GM12891 (cell line): ENCODE results near the gene ZNF664.

ENCODE experiments used
- PAX5 ChIP-seq: IDR thresholded peaks from 2 replicates; pipeline ENCODE4 v1.6.1; 2011; ENCODE audit warnings: low read length, moderate library complexity, mild to moderate bottlenecking; ENCODE audit not compliant: insufficient read depth, severe bottlenecking
- POLR2A ChIP-seq: IDR thresholded peaks from 2 replicates; pipeline ENCODE4 v1.6.1; 2011; ENCODE audit warnings: low read depth, low read length, control low read depth
- POLR2AphosphoS5 ChIP-seq: IDR thresholded peaks from 2 replicates; pipeline ENCODE4 v1.6.1; 2011; ENCODE audit warnings: low read depth, low read length, control low read depth
- POU2F2 ChIP-seq: IDR thresholded peaks from 2 replicates; pipeline ENCODE4 v1.6.1; 2011; ENCODE audit warnings: low read depth, mild to moderate bottlenecking, control low read depth, low read length, moderate library complexity
- SPI1 ChIP-seq: IDR thresholded peaks from 2 replicates; pipeline ENCODE4 v1.6.1; 2011; ENCODE audit warnings: low read depth, low read length, control low read depth
- TAF1 ChIP-seq: IDR thresholded peaks from 2 replicates; pipeline ENCODE4 v1.6.1; 2011; ENCODE audit warnings: low read depth, low read length, control low read depth

DNA sequence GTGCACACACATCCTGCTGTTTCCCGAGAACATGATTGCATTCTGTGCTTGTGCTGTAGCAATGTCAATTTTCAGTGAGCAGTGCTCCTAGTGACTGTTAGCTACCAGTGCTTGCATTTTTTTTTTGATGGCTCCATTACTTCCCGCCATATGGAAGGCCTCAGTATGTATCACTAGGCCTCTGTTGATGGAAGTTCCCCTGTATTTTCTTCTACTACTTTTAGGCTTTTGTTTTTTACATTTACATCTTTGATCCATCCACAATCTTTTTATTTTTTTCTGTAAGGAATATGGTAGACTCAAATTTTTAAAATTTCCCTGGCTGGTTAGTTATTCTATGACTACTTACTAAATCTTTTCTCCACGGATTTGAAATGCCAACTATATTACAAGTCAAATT, 49.1 kb downstream of the ZNF664 start:
- no peak for TF ChIP-seq POLR2AphosphoS5
- TF ChIP-seq POLR2A, result no peak
- TF ChIP-seq SPI1, result no peak
- no peak for TF ChIP-seq TAF1
- TF ChIP-seq PAX5, result no peak
- no peak for TF ChIP-seq POU2F2
